HEK293 (cell line): Measurements from ENCODE around the gene KRT79.

ENCODE experiments used
- ZBTB20 ChIP-seq: fragments of 450-650 bp; formaldehyde crosslinking; IDR thresholded peaks from 2 replicates; pipeline ENCODE4 v1.5.1; 2016; ENCODE audit warnings: missing biosample characterization, missing genetic modification characterization
- ZFP37 ChIP-seq: fragments of 450-650 bp; formaldehyde crosslinking; IDR thresholded peaks from 2 replicates; pipeline ENCODE4 v1.5.1; 2016; ENCODE audit warnings: missing biosample characterization, missing genetic modification characterization
- ZNF146 ChIP-seq: fragments of 450-650 bp; formaldehyde crosslinking; IDR thresholded peaks from 2 replicates; pipeline ENCODE4 v1.5.1; 2016; ENCODE audit warnings: missing biosample characterization, missing genetic modification characterization
- ZNF239 ChIP-seq: fragments of 450-650 bp; formaldehyde crosslinking; IDR thresholded peaks from 2 replicates; pipeline ENCODE4 v1.5.1; 2016; ENCODE audit warnings: missing biosample characterization, missing genetic modification characterization
- ZNF302 ChIP-seq: fragments of 450-650 bp; formaldehyde crosslinking; IDR thresholded peaks from 2 replicates; pipeline ENCODE4 v1.5.1; 2016; ENCODE audit warnings: missing biosample characterization, missing genetic modification characterization, low read depth
- ZNF324 ChIP-seq: fragments of 450-650 bp; formaldehyde crosslinking; IDR thresholded peaks from 2 replicates; pipeline ENCODE4 v1.5.1; 2016; ENCODE audit warnings: missing biosample characterization, missing genetic modification characterization
- ZNF433 ChIP-seq: fragments of 450-650 bp; formaldehyde crosslinking; IDR thresholded peaks from 2 replicates; pipeline ENCODE4 v1.5.1; 2016; ENCODE audit warnings: missing biosample characterization, missing genetic modification characterization, low read depth
- ZNF518A ChIP-seq: fragments of 450-650 bp; formaldehyde crosslinking; conservative IDR thresholded peaks from 2 replicates; pipeline ENCODE4 v1.5.1; 2016; ENCODE audit warnings: low read depth, missing biosample characterization, missing genetic modification characterization
- ZNF549 ChIP-seq: fragments of 450-650 bp; IDR thresholded peaks from 2 replicates; pipeline ENCODE4 v1.5.1; 2018; ENCODE audit warnings: missing biosample characterization, missing genetic modification characterization, mild to moderate bottlenecking, inconsistent platforms, moderate library complexity
- ZNF558 ChIP-seq: fragments of 450-650 bp; formaldehyde crosslinking; IDR thresholded peaks from 2 replicates; pipeline ENCODE4 v1.5.1; 2016; ENCODE audit warnings: missing biosample characterization, missing genetic modification characterization
- ZNF76 ChIP-seq: fragments of 450-650 bp; formaldehyde crosslinking; IDR thresholded peaks from 2 replicates; pipeline ENCODE4; 2016; ENCODE audit warnings: low read depth, missing biosample characterization, missing genetic modification characterization, borderline replicate concordance
- TF ChIP-seq, protein P1 (sequence below): fragments of 450-650 bp; formaldehyde crosslinking; IDR thresholded peaks from 2 replicates; pipeline ENCODE4 v1.5.1; 2016; ENCODE audit warnings: missing biosample characterization, missing genetic modification characterization
- TF ChIP-seq, protein P2 (sequence below): fragments of 450-650 bp; formaldehyde crosslinking; IDR thresholded peaks from 2 replicates; pipeline ENCODE4 v1.5.1; 2016; ENCODE audit warnings: missing biosample characterization, missing genetic modification characterization
- TF ChIP-seq, protein P3 (sequence below): fragments of 450-650 bp; formaldehyde crosslinking; IDR thresholded peaks from 2 replicates; pipeline ENCODE4 v1.5.1; 2016; ENCODE audit warnings: missing biosample characterization, missing genetic modification characterization

GRCh38 chr12:52856787-52857186, 22.7 kb upstream of the KRT79 start:
- TF ChIP-seq, protein P1, sequence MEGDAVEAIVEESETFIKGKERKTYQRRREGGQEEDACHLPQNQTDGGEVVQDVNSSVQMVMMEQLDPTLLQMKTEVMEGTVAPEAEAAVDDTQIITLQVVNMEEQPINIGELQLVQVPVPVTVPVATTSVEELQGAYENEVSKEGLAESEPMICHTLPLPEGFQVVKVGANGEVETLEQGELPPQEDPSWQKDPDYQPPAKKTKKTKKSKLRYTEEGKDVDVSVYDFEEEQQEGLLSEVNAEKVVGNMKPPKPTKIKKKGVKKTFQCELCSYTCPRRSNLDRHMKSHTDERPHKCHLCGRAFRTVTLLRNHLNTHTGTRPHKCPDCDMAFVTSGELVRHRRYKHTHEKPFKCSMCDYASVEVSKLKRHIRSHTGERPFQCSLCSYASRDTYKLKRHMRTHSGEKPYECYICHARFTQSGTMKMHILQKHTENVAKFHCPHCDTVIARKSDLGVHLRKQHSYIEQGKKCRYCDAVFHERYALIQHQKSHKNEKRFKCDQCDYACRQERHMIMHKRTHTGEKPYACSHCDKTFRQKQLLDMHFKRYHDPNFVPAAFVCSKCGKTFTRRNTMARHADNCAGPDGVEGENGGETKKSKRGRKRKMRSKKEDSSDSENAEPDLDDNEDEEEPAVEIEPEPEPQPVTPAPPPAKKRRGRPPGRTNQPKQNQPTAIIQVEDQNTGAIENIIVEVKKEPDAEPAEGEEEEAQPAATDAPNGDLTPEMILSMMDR (tag by site-specific recombination): no peak
- TF ChIP-seq, protein P2, sequence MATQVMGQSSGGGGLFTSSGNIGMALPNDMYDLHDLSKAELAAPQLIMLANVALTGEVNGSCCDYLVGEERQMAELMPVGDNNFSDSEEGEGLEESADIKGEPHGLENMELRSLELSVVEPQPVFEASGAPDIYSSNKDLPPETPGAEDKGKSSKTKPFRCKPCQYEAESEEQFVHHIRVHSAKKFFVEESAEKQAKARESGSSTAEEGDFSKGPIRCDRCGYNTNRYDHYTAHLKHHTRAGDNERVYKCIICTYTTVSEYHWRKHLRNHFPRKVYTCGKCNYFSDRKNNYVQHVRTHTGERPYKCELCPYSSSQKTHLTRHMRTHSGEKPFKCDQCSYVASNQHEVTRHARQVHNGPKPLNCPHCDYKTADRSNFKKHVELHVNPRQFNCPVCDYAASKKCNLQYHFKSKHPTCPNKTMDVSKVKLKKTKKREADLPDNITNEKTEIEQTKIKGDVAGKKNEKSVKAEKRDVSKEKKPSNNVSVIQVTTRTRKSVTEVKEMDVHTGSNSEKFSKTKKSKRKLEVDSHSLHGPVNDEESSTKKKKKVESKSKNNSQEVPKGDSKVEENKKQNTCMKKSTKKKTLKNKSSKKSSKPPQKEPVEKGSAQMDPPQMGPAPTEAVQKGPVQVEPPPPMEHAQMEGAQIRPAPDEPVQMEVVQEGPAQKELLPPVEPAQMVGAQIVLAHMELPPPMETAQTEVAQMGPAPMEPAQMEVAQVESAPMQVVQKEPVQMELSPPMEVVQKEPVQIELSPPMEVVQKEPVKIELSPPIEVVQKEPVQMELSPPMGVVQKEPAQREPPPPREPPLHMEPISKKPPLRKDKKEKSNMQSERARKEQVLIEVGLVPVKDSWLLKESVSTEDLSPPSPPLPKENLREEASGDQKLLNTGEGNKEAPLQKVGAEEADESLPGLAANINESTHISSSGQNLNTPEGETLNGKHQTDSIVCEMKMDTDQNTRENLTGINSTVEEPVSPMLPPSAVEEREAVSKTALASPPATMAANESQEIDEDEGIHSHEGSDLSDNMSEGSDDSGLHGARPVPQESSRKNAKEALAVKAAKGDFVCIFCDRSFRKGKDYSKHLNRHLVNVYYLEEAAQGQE (tag by site-specific recombination): no peak
- TF ChIP-seq ZNF239 (tag by site-specific recombination) (no peak), ZNF76 (no peak), ZNF549 (tag by site-specific recombination) (no peak), ZNF146 (tag by site-specific recombination) (no peak), ZNF302 (no peak), ZNF324 (tag by site-specific recombination) (no peak), ZNF558 (tag by site-specific recombination) (no peak), ZNF518A (tag by site-specific recombination) (no peak), ZFP37 (no peak), ZNF433 (tag by site-specific recombination) (no peak), ZBTB20 (tag by site-specific recombination) (no peak)
- TF ChIP-seq, protein P3, sequence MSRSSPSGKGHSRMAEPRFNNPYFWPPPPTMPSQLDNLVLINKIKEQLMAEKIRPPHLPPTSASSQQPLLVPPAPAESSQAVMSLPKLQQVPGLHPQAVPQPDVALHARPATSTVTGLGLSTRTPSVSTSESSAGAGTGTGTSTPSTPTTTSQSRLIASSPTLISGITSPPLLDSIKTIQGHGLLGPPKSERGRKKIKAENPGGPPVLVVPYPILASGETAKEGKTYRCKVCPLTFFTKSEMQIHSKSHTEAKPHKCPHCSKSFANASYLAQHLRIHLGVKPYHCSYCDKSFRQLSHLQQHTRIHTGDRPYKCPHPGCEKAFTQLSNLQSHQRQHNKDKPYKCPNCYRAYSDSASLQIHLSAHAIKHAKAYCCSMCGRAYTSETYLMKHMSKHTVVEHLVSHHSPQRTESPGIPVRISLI (tag by site-specific recombination): no peak
